HG03060 (cell line): ENCODE measurements around the gene MIB2.

Source experiments
- ATAC-seq: cut with Tn5 transposase; IDR thresholded peaks from one replicate; pipeline ENCODE4 v1.9.1; 2021; ENCODE audit warnings: low read depth, moderate number of reproducible peaks; ENCODE audit not compliant: unreplicated experiment

The MIB2 gene

GRCh38 chr1:1597275-1597930, 17.9 kb upstream of the MIB2 start:
- ATAC-seq = no peak

- ATAC-seq = no peak
Measured at GRCh38 chr1:1598051-1598719, 17.1 kb upstream of the MIB2 start.

GRCh38 chr1:1598720-1599029, 16.6 kb upstream of the MIB2 start:
- ATAC-seq = no peak

- no peak for ATAC-seq
Measured at GRCh38 chr1:1599030-1599934, 16.0 kb upstream of the MIB2 start.

GRCh38 chr1:1599935-1600860, 15.1 kb upstream of the MIB2 start, which contains the start of gene FNDC10:
FNDC10 (minus strand) TSS chr1:1600135; CDS start chr1:1600015, 120 bp downstream.
- no peak for ATAC-seq

GRCh38 chr1:1600861-1601563, 14.3 kb upstream of the MIB2 start:
- no peak for ATAC-seq

GRCh38 chr1:1601564-1602303, 13.6 kb upstream of the MIB2 start:
- no peak for ATAC-seq

GRCh38 chr1:1602304-1602967, 12.9 kb upstream of the MIB2 start:
- ATAC-seq = no peak

GRCh38 chr1:1602968-1603506, 12.3 kb upstream of the MIB2 start:
- ATAC-seq = no peak

- ATAC-seq = no peak
Measured at GRCh38 chr1:1603671-1604373, 11.5 kb upstream of the MIB2 start.

GRCh38 chr1:1604374-1605033, 10.8 kb upstream of the MIB2 start:
- no peak for ATAC-seq

GRCh38 chr1:1605034-1605591, 10.2 kb upstream of the MIB2 start:
- no peak for ATAC-seq

- no peak for ATAC-seq
Measured at GRCh38 chr1:1605724-1606123, 9.6 kb upstream of the MIB2 start.

GRCh38 chr1:1606232-1606631, 9.1 kb upstream of the MIB2 start:
- ATAC-seq = no peak

- no peak for ATAC-seq
Measured at GRCh38 chr1:1609822-1610485, 5.3 kb upstream of the MIB2 start.

- ATAC-seq = no peak
Measured at GRCh38 chr1:1610796-1611195, 4.5 kb upstream of the MIB2 start.

- ATAC-seq = no peak
Measured at GRCh38 chr1:1612104-1612400, 3.2 kb upstream of the MIB2 start.
